Measurements from ENCODE around the gene MGRN1.

The MGRN1 gene

GRCh38 chr16:4606354-4606753 lies 18.3 kb upstream of the MGRN1 start:
- no peak for DNase-seq

- no peak for DNase-seq
Measured at GRCh38 chr16:4607841-4608703, 16.6 kb upstream of the MGRN1 start.

DNA sequence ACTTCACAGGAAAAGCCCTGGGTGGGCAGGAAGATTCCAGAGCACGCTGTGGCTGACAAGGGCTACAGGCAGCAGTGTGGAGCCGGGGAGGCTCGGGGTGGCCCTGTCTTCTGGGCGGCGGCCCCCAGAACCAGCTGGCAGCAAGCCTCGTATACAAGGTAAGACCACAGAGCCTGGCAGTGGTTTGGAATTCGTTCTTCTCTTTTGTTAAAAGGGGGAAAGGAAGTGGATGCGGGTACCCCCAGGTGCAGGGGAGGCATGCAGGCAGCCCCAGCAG lies 16.0 kb upstream of the MGRN1 start:
- no peak for DNase-seq

DNA sequence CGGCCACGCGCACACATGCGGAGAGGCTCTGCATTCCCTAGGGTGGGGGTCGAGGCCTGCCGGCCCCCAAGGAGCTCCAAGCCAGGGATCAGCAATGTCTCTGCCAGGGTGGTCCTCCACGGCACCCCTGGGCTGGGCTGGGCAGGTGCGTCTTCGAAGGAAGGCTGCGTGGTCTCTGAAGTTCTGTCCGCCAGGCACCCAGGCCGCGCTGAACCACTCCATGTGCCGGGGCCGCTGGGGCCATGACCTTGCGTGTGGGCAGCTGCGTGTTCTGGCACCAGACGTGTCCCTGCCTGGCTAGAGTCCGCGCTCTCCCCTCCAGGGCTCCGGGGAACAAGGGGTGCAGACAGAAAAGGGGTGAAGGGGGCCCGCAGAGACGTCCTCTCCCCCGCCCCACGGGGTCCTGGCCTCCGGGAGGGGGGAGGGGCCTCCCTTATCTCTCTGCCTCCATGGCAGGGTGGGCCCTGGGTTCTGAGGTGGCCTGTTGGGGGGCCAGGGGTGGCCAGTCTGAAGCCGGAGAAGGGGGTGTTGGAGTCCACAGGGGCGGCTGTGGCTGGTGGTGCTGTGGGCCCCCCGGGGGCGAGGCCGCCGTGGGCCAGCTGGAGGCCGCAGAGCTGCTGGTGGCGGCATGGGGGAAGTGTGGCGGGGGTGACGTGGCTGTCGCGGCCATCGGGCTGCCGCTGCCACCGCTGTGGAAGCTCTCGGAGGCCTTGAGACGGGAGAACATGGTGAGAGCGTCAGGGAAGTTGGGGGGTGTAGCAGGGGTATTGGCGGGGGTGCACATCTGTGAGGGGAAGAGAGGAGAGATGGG lies 15.2 kb upstream of the MGRN1 start:
- DNase-seq = no peak

GRCh38 chr16:4610011-4611005 lies 14.3 kb upstream of the MGRN1 start:
- DNase-seq = no peak

- DNase-seq = no peak
Measured at GRCh38 chr16:4611337-4612021, 13.1 kb upstream of the MGRN1 start.

- DNase-seq = no peak
Measured at GRCh38 chr16:4612474-4612931, 12.1 kb upstream of the MGRN1 start.

DNA sequence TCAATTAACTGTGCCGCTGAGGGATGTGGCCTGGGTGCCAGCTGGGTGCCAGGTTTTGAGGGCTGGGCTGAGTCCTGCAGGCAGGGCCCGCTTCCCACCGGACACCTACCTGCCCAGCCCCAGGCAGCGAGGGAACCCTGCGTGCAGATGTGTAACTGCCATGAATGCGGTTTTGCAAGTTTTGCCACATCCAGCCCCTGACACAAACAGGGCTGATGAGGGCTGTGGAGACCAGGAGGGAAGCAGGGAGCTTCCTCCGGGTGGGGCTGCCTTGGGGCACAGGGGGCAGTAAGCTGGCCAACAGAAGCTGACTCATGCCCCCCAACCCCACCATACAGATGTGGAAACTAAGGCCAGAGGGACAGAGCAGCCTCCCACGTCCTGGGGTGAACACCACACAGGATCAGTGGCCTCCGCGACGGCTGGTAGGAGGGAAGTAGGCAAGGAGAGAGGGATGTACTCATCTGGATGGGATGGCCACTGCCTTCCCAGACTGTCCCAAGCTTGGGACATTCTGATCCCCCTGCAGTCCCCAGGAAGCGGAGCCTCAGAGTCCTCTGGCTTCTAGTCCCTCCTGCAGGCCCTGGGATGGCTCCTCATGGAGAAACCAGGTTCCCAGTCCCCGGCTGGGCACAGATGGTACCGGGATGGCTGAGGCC lies 11.5 kb upstream of the MGRN1 start:
- DNase-seq = no peak

GRCh38 chr16:4613636-4614570 lies 10.7 kb upstream of the MGRN1 start:
- DNase-seq = peak; percentile 15

DNA sequence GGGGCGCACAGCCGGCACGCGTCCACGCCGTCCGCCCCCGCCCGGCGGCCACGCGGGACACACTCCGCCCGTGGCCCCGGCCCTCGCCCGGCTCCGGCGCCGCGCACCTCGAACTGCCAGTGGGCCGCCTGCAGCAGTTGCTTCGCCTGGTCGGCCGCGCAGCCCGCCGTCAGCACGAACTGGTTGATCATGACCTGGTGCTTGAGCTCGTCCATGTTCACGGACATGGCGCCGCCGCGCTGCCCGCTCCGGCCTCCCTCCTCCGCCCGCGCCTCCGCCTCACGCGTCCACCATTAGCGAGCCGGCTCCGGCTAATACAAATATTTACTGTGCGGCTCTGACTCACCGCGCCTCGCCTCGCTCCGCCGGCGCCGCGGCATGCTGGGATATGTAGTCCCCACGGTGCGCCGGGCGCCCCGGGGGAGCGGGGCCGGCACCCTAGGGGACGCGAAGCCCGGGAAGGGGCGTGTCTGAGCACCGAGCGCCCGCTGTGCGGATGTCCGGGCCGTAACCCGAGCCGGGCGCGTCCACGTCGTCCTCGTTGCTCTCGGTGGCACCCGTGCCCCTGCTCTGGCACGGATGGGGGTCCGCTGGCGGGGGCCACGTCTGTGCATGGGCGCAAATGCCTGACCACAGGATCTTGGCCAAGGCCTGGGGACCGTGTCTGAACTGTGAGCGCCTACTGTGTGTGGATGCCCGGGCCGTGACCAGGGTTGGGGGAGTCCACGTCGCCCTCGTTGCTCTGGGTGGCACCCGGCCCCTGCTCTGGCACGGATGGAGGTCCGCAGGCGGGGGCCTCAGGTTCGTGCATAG lies 9.8 kb upstream of the MGRN1 start, which contains the start of gene UBALD1:
Gene UBALD1 (minus strand): TSS at position 318 of the 813 bp plus-strand sequence. CDS start 91 bp downstream, at position 227.
- DNase-seq = peak; percentile 82

- DNase-seq = no peak
Measured at GRCh38 chr16:4615384-4616046, 9.1 kb upstream of the MGRN1 start.

DNA sequence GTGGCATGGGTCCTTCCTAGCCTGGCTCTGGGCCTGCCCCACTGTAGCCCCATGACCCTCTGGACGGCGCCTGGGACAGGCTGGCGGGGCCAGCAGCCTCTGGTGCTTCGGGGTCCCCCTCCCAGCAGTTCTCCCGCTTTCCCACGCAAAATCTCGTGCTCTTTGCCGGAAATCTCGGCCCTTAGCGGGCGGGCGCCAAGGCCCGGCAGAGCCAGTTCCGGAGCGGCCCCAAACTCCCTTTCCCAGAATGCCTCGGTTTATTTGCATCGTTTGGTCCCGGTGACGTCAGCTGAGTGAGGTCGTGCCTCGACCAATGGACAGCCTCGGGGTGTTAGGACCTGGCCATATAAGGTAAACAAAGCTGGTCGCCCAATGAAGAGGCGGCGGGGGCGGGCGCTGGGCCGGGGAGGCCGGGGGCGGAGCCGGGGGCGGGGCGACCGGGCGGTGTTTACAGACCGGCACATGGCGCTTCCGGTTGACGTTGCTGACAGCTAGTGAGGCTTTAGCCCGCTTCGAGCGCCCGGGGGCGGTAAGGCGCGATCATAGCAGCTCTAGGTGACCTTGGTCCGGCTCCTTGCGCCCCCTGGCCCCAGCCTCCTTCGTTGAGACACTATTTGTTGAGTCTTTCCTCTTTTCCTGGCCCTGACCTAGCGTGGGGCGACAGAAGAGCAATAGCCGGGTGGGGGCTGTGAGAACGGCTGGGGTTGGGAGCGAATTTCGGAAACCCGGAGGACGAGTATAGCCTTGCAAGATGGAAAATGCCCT lies 8.4 kb upstream of the MGRN1 start:
- peak; percentile 100 for DNase-seq

DNA sequence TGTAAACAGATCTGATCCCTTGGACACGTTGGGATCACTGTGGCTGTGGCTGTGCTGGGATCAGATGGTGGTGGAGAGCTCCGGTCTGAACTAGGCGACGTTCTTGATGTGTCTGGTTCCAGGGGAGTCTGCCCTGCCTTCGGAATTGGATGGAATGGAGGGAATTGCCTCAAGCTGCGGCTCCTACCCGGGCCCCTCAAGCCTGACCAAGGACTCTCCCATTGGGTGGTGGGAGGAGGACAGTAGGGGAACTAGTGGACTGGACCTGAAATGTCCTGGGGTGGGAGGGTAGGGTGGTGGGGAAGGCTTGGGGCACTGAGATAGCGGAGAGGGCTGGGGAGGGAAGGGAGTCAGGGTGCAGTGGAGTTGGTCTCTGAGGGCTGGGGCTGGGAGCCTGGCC lies 6.7 kb upstream of the MGRN1 start:
- no peak for DNase-seq

- DNase-seq = no peak
Measured at GRCh38 chr16:4618645-4619418, 5.8 kb upstream of the MGRN1 start.

GRCh38 chr16:4623593-4623992 lies 1.0 kb upstream of the MGRN1 start:
- DNase-seq = no peak

- DNase-seq = peak; percentile 82
Measured at GRCh38 chr16:4624827-4625559, 367 bp downstream of the MGRN1 start.
